GM19025 (cell line): ENCODE data around the gene CTSD.
"Not testable (repeated sequence)": the region's sequence is repeated elsewhere in the genome, so short reads cannot be mapped to it uniquely, and the experiment has no call there.

Experiments used
- ATAC-seq: cut with Tn5 transposase; IDR thresholded peaks from one replicate; pipeline ENCODE4 v1.9.1; 2021; ENCODE audit warnings: mild to moderate bottlenecking, low read depth, moderate library complexity; ENCODE audit not compliant: unreplicated experiment

Gene CTSD

GRCh38 chr11:1770528-1770927 lies 6.8 kb upstream of the CTSD start:
- no peak for ATAC-seq

- no peak for ATAC-seq
Observed at GRCh38 chr11:1770061-1770460, 6.3 kb upstream of the CTSD start.

DNA sequence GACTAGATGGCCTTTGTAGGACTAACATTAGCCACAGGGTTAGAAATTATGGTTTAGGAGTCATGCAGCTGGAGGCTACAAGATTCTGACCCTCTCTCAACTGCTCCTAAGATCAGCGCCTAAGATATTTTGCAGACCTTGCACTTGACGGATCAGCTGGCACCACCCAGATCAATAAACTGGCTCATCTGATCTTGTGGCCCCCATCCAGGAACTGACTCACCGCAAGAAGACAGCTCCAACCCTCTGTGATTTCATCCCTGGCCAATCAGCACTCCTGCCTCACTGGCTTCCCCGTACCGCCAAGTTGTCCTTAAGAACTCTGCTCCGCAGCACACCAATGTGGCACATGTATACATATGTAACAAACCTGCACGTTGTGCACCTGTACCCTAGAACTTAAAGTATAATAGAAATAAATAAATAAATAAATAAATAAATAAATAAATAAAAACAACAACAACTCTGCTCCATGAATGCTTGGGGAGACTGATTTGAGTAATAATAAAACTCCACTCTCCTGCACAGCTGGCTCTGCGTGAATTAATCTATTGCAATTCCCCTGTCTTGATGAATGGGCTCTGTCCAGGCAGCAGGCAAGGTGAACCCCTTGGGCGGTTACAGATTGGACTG lies 5.7 kb upstream of the CTSD start:
- ATAC-seq: not testable (repeated sequence)

GRCh38 chr11:1768141-1768469 lies 4.4 kb upstream of the CTSD start:
- no peak for ATAC-seq

DNA sequence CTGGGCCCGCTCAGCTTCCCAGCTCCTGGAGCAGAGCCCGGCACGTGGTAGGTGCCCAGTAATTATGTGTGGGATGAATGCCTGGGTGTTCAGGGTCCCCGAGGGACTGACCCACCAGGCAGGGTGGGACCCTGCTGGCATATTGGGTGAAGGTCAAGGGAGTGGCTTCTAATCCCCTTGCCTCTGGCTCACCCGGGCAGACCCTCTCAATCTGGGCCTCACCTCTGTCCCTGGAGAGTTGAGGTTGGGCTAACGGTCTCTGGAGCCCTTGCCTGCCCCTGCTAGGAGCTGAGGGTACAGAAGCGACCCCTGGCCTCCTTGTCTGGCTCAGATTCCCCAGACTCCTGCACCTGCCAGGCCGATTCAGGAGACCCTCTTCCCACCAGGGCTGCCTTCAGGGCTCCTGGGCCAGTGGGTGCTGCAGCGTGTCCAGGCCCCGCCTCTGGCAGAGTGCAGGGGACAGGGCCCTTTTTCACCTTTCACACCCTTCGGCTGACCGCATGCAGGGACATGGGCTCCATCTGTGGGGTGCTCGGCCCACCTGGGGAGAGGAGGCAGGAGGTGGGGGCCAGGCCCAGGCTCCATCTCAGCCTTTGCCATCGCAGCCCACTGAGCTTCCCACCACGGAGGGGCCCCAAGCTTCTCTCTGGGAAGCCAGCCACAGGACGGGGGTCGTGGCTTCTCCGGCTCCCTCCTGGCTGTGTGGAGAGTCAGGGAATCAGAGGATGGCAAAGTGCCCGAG lies 3.8 kb upstream of the CTSD start:
- ATAC-seq: no peak

- ATAC-seq: no peak
Observed at GRCh38 chr11:1766719-1767398, 3.1 kb upstream of the CTSD start.

- no peak for ATAC-seq
Observed at GRCh38 chr11:1765871-1766718, 2.4 kb upstream of the CTSD start.

DNA sequence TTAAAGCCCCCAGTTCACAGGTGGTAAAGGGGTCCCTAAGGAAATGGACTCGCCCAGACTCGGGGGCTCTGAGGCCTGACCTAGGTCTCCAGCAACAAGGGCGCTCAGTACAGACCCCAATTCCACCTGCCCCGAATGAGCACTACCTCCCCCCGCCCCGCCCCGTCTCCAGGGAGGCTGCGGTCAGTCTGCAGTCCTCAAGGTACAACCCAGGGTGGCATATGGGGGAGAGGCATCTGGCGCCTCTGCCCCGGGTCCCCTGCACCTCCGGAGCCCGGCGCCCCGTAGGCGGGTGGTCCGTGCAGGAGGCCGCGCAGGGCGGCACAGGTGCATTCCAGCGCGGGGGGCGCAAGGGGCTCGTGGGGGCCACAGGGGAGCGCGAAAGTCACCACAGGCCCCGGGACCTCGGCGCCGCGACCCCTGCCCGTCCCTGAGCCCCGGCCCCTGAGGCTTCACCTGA lies 361 bp downstream of the CTSD start:
- ATAC-seq: peak; percentile 23

GRCh38 chr11:1762537-1763302 lies 1.0 kb downstream of the CTSD start:
- no peak for ATAC-seq

DNA sequence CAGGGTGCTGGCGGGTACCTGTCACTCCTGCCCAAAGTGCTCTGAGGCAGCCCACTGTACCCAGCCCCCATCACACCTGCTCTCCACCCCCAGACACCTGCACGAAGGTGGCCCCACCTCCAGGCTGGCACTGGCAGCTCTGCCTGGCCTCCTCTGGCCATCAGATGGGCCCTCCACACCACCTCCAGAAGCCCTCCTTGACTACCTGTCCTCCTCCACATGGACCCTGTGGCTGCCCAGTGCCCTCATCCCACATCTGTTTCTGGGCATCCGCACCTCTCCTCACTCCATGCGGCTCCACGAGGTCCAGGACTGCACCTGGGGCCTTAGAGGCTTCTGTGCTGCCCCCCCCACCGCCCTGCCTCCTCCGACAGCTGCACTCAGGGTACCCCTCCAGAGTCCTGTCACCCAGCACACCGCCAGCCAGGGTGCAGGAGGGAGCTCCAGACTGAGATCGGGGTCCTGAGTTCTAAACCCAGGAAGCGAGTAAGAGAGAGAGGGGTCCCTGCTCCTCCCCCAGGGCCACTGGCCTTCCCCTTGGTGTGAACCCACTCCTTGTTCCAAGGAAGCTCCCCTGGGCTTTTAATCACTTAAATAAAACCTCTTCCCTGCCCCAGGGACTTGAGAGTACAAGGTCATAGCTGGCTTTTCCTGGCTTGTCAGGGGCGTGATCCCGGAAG lies 1.7 kb downstream of the CTSD start:
- ATAC-seq: no peak

DNA sequence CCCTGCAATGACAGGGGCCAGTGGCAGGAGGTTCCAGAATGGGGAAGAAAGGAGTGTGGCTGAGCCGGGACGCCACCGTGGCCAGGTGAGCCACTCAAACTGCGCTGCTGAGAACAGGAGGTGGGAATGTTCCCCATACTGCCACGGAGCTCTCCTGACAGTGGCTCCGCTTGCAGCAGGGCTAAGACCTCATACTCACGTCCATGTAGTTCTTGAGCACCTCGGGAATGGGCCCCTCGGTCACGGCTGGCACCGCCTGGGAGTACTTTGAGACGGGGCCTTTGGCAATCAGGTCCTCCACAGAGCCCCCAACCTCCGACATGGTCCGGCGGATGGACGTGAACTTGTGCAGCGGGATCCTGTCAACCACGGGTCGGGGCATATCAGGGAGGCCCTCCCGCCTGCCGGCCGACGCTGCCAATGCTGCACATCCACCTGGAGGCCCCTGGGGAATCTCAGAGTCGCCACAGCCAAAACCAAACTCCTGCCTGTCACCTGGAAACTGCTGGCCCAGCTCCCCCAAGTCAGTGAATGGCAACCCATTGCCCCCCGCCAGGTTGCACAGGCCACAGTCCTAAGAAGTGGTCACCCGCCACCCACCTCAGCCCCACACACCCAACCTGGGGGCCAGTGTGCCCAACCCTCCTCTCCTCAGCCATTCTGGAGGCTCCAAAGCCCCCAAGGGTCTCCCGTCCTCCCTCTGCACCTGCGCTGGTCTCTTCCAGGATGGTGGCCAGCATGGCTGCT lies 2.4 kb downstream of the CTSD start:
- ATAC-seq: no peak

GRCh38 chr11:1760351-1761109 lies 3.2 kb downstream of the CTSD start:
- no peak for ATAC-seq

DNA sequence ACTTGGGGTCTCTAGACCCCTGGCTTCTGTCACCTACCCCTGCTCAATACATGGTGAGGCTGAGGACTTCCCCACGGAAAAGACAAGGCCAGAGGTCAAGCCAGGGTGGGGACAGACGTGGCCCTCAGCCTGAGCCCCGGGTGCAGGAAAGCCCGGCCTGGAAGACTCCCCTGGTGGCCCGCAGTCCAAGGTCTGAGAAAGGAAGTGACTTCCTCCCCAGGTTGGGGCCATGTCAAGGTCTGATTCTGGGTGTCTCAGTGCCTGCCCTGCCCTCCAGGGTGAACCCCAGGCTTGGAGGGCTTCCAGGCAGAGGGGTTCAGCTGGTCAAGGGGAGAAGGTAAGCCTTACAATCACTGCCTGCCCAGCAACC lies 3.9 kb downstream of the CTSD start:
- no peak for ATAC-seq

DNA sequence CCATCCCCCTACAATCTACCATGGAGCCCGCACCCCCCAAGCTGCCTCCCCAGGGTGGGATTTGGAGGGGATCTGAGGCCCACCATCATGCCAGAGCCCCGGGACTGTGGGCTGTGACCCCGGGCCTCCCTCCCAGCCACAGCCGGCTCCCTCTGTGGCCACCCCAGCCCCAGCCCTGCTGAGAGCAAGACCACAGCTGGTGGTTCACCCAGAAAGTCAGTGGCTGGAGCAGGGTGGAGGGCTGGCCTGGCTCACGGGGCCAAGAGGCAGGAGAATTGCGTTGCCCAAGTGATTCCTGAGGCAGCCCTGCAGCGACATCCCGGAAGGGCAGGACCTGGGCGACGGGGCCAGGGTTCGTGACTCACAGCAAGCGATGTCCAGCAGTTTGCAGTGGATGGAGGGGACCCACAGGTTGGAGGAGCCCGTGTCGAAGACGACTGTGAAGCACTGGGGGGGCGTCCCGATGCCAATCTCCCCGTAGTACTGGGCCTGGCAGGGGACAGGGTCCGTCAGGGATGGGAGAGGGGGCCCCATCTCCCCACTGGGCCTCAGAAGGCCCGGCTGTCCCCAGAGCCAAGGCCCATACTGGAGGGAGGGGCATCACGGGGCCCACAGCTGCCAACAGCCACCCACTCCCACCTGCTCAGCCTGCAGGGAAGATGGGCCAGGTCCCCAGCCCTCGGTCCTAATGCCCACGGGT lies 4.4 kb downstream of the CTSD start:
- no peak for ATAC-seq

DNA sequence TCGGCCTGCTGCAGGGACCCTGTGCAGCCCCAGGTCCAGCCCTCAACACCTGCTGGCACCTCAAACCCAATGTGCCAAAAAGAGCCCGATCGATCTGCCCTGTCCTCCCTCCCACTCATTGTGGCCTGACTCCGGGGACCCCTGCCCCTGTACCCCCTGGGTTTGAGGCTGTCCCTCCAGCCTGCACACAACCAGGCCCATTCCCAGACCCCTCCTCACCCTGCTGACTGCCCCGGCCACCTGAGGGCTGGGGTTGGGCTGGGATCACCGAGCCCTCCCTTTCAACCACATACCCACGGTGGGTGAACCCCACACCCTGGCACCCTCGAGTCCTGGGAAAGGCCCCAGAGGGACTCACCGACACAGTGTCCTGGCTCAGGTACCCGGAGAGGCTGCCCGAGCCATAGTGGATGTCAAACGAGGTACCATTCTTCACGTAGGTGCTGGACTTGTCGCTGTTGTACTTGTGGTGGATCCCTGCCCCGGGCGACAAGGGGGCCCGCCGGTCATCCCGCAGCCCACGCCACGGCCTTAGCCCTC lies 5.0 kb downstream of the CTSD start:
- no peak for ATAC-seq

- no peak for ATAC-seq
Observed at GRCh38 chr11:1757861-1758610, 5.7 kb downstream of the CTSD start.
